WTC11 (cell line): ENCODE measurements around the gene MYO9A.

Source experiments
- CTCF ChIP-seq: fragments of 200-600 bp; IDR thresholded peaks from 2 replicates; pipeline ENCODE4 v1.8.0; 2022; ENCODE audit warnings: antibody characterized with exemption
- FOXJ3 ChIP-seq: sonication (generic); formaldehyde crosslinking; IDR thresholded peaks from 2 replicates; pipeline ENCODE4 v1.9.0; 2021; ENCODE audit warnings: missing genetic modification reagents, mild to moderate bottlenecking, borderline replicate concordance
- SP1 ChIP-seq: sonication (generic); formaldehyde crosslinking; conservative IDR thresholded peaks from 2 replicates; pipeline ENCODE4 v1.8.1; 2022; ENCODE audit warnings: missing genetic modification reagents
- TF ChIP-seq, protein P1 (sequence below): sonication (generic); formaldehyde crosslinking; IDR thresholded peaks from 2 replicates; pipeline ENCODE4 v1.8.1; 2022; ENCODE audit warnings: missing genetic modification reagents, borderline replicate concordance

DNA sequence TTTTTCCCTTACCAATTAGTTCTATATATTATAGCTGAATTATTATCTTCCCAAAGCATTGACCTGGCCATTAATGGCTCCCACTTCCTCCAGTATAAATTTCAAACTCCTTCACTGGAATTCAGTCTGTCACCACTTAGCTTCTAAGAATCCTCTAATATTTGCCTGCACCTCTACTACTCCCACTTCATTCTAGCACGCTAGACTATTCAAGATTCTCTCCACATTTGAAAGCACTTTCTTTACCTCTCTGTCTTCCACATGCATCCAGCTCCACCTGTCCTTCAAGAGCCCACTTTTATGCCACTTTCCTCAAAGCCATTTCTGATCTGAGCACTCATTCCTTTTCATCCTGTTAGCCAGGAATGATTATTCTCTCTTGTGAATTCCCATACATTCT, 15.3 kb upstream of the MYO9A start:
- no peak for TF ChIP-seq CTCF
- TF ChIP-seq FOXJ3 (CRISPR knock-in tag), result no peak
- TF ChIP-seq, protein P1, sequence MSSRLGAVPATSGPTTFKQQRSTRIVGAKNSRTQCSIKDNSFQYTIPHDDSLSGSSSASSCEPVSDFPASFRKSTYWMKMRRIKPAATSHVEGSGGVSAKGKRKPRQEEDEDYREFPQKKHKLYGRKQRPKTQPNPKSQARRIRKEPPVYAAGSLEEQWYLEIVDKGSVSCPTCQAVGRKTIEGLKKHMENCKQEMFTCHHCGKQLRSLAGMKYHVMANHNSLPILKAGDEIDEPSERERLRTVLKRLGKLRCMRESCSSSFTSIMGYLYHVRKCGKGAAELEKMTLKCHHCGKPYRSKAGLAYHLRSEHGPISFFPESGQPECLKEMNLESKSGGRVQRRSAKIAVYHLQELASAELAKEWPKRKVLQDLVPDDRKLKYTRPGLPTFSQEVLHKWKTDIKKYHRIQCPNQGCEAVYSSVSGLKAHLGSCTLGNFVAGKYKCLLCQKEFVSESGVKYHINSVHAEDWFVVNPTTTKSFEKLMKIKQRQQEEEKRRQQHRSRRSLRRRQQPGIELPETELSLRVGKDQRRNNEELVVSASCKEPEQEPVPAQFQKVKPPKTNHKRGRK, result no peak
- TF ChIP-seq SP1 (CRISPR knock-in tag), result no peak
